Progenitor cell of endocrine pancreas (in vitro differentiated cells): Measurements from ENCODE around the gene ATG9B. TPM values are rescaled to one million over a fixed set of nuclear protein-coding genes. Genes with fewer than 3 reads are reported as not detected.

Experiments used
- DNase-seq: peaks from one replicate; pipeline ENCODE4 v3.0.0; 2021; ENCODE audit warnings: low spot score; ENCODE audit not compliant: unreplicated experiment
- H3K27ac Mint-ChIP-seq: 2 replicates; pipeline ENCODE4 v1.8.0; 2021; ENCODE audit warnings: mild to moderate bottlenecking, moderate library complexity, mixed read lengths
- H3K27me3 Mint-ChIP-seq: 2 replicates; pipeline ENCODE4 v1.8.0; 2021; ENCODE audit warnings: mixed read lengths
- H3K36me3 Mint-ChIP-seq: 2 replicates; pipeline ENCODE4 v1.8.0; 2022; ENCODE audit warnings: mixed read lengths; ENCODE audit not compliant: insufficient read depth
- H3K4me1 Mint-ChIP-seq: 2 replicates; pipeline ENCODE4 v1.8.0; 2021; ENCODE audit warnings: low read depth, mixed read lengths
- H3K4me3 Mint-ChIP-seq: 2 replicates; pipeline ENCODE4 v1.8.0; 2021; ENCODE audit warnings: low read depth, mild to moderate bottlenecking, moderate library complexity, mixed read lengths
- H3K9me3 Mint-ChIP-seq: 2 replicates; pipeline ENCODE4 v1.8.0; 2021; ENCODE audit warnings: low read depth, mixed read lengths
- total RNA-seq: library from RNA; stranded (reverse); gene quantifications from 2 replicates; pipeline ENCODE4 v1.2.1, GENCODE V29; 2021
- TF ChIP-seq, protein P1 (sequence below): fragments of 200-600 bp; sonication (generic); IDR thresholded peaks from one replicate; pipeline ENCODE4 v1.5.0; 2021; ENCODE audit warnings: antibody characterized with exemption, mild to moderate bottlenecking; ENCODE audit not compliant: unreplicated experiment

Gene ATG9B
- total RNA-seq, 1 donor from 2014 or later, result 0.79 TPM

- Mint-ChIP-seq H3K4me1 (peaks cover 32% of the 10 kb centered on the region), H3K4me3 (peak overlapping the region; percentile 89), H3K27me3 (no peaks in the 10 kb centered on the region), H3K9me3 (no peaks in the 10 kb centered on the region), H3K36me3 (peaks cover 3% of the 10 kb centered on the region), H3K27ac (peak overlapping the region; percentile 97)
- TF ChIP-seq, protein P1, sequence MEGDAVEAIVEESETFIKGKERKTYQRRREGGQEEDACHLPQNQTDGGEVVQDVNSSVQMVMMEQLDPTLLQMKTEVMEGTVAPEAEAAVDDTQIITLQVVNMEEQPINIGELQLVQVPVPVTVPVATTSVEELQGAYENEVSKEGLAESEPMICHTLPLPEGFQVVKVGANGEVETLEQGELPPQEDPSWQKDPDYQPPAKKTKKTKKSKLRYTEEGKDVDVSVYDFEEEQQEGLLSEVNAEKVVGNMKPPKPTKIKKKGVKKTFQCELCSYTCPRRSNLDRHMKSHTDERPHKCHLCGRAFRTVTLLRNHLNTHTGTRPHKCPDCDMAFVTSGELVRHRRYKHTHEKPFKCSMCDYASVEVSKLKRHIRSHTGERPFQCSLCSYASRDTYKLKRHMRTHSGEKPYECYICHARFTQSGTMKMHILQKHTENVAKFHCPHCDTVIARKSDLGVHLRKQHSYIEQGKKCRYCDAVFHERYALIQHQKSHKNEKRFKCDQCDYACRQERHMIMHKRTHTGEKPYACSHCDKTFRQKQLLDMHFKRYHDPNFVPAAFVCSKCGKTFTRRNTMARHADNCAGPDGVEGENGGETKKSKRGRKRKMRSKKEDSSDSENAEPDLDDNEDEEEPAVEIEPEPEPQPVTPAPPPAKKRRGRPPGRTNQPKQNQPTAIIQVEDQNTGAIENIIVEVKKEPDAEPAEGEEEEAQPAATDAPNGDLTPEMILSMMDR, result no peak
- peak; percentile 94 for DNase-seq
Observed at GRCh38 chr7:151057989-151058780, 33.9 kb upstream of the ATG9B start.

GRCh38 chr7:151057506-151057988 lies 33.3 kb upstream of the ATG9B start, which contains the start of gene CDK5:
Gene CDK5, minus strand, starts transcription at chr7:151057897. Its CDS starts 49 bp downstream, at chr7:151057848.
- Mint-ChIP-seq H3K27me3 (peaks cover 2% of the 10 kb centered on the region), H3K4me3 (peak within 1 kb of the TSS; percentile 89), H3K4me1 (peaks cover 32% of the 10 kb centered on the region), H3K9me3 (no peaks in the 10 kb centered on the region), H3K36me3 (peaks cover 3% of the 10 kb centered on the region), H3K27ac (peak within 1 kb of the TSS; percentile 97)
- TF ChIP-seq, protein P1, result no peak
- DNase-seq, result no peak

DNA sequence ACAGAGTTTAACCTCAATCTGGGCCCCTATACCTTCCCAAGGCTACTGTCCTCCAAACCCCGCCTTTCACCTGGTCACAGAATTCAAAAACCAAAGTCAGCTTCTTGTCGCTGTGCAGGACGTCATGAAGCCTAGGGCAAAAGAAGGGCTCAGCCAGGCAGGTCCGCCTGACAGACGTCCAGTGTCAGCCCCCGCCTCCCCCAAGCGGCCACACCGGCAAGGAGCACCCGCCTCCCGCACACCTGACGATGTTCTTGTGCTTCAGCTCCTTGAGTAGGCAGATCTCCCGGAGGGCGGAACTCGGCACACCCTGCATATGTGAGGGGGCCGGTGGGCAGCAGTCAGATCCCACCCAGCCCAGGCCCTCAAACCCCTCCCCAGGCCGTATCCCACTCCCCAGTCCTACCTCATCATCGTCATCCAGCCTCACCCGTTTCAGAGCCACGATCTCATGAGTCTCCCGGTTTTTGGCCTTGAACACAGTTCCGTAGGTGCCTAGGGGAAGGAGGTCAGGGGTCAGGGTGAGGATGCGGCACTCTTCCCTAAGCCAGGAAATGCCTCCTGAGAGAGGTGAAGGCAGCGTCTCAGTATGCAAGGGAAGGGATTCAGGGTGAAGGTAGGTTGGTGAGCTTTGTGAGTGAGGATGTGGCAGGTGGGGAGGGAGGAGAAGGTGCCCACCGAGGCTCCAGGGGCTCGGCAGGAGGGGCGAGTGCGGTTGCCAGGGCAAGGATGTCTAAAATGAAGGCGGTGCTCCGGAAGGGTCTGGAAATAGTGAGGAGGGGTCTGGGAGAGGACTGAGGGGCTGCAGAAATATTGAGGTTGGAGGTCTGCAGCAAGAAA lies 32.6 kb upstream of the ATG9B start:
- Mint-ChIP-seq H3K27me3 (peaks cover 4% of the 10 kb centered on the region), H3K36me3 (peaks cover 3% of the 10 kb centered on the region), H3K27ac (peak overlapping the region; percentile 93), H3K4me1 (peaks cover 31% of the 10 kb centered on the region), H3K9me3 (no peaks in the 10 kb centered on the region), H3K4me3 (peak overlapping the region; percentile 89)
- no peak for DNase-seq
- TF ChIP-seq, protein P1, result peak; percentile 30

DNA sequence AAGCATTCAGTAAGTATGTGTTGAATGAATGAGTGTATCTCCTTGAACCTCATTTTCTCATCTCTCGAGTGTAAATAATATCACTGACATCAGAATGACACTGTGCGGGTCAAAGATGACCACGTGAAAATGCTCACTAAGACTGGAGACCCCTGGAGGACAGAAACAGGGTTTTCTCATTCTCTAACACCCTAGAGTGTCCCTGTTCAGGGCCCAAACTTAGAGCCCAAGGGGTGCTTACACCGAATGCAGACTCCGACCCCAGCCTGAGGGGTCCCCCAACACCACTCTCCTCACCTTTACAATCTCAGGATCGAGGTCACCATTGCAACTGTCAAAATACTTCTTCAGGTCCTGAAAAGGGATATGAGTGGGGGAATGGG lies 32.0 kb upstream of the ATG9B start:
- H3K4me3 Mint-ChIP-seq, result peak overlapping the region; percentile 89
- peaks cover 3% of the 10 kb centered on the region for H3K36me3 Mint-ChIP-seq
- peaks cover 8% of the 10 kb centered on the region for H3K27me3 Mint-ChIP-seq
- no peaks in the 10 kb centered on the region for H3K9me3 Mint-ChIP-seq
- TF ChIP-seq, protein P1, result no peak
- no peak for DNase-seq
- peaks cover 25% of the 10 kb centered on the region for H3K4me1 Mint-ChIP-seq
- H3K27ac Mint-ChIP-seq, result no peak overlapping the region

DNA sequence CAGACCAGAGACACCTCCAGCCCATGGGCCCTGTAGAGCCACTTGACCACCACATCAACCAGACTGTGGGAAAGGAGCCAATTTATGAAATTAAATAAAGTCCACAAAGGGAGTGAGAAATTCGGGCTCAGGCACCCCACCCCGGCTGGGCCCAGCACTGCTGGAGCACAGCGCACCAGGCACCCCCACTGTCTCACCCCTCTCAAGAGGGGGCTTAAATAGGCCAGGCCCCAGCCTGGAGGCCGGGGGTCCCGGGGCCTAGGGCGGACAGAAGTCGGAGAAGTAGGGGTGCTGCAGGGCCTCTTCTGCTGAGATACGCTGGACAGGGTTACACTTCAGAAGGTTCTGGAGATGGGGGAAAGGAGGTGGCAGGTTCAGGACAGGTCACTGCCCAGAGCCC lies 29.5 kb upstream of the ATG9B start:
- Mint-ChIP-seq H3K36me3 (peaks cover 3% of the 10 kb centered on the region), H3K27me3 (peaks cover 19% of the 10 kb centered on the region)
- TF ChIP-seq, protein P1, result no peak

More for the DNA sequence above, 29.5 kb upstream of the ATG9B start:
- no peak overlapping the region for H3K4me3 Mint-ChIP-seq
- H3K4me1 Mint-ChIP-seq, result peaks cover 17% of the 10 kb centered on the region
- H3K27ac Mint-ChIP-seq, result no peak overlapping the region
- DNase-seq, result no peak
- H3K9me3 Mint-ChIP-seq, result no peaks in the 10 kb centered on the region
